Kidney (tissue), 14 donors: ENCODE measurements around the gene RFT1. TPM values are rescaled to one million over a fixed set of nuclear protein-coding genes. Genes with fewer than 3 reads are reported as not detected.

Source experiments
- DNase-seq, 5 donors: peaks; one replicate each; pipeline ENCODE4 v3.0.0-alpha.2; 2013 to 2020
- FAIRE-seq: peaks from 2 replicates; lab custom pipeline; 2012; peaks lifted over from hg19 to GRCh38; lab: Jason Lieb, UNC
- H3K27ac ChIP-seq, 2 donors: one replicate each; pipeline ENCODE4 v1.7.0; 2013; ENCODE audit warnings: low read depth in 2 of 2, low read length in 2 of 2, inconsistent platforms in 1 of 2
- H3K27me3 ChIP-seq: one replicate; pipeline ENCODE4 v1.7.1; 2013; ENCODE audit warnings: low read length, inconsistent platforms; ENCODE audit not compliant: control insufficient read depth, insufficient read depth
- H3K36me3 ChIP-seq, 3 donors: one replicate each; pipeline versions ENCODE4 v1.7.0 to v1.7.1; 2013; ENCODE audit warnings: low read length in 3 of 3, control low read depth in 1 of 3, inconsistent platforms in 1 of 3; ENCODE audit not compliant: insufficient read depth in 3 of 3, control insufficient read depth in 2 of 3
- H3K4me1 ChIP-seq, 3 donors: one replicate each; pipeline versions ENCODE4 v1.7.0 to v1.7.1; 2013; ENCODE audit warnings: low read length in 3 of 3, inconsistent platforms in 1 of 3, low read depth in 1 of 3; ENCODE audit not compliant: control insufficient read depth in 2 of 3, insufficient read depth in 2 of 3
- H3K4me3 ChIP-seq, 3 donors: one replicate each; pipeline versions ENCODE4 v1.7.0 to v1.8.1; 2013; ENCODE audit warnings: low read length in 3 of 3, control low read depth in 1 of 3, inconsistent platforms in 1 of 3
- H3K9ac ChIP-seq, 3 donors: one replicate each; pipeline versions ENCODE4 v1.7.0 to v1.7.1; 2013; ENCODE audit warnings: low read length in 3 of 3, control low read depth in 1 of 3, inconsistent platforms in 1 of 3
- H3K9me3 ChIP-seq, 3 donors: one replicate each; pipeline versions ENCODE4 v1.7.0 to v1.7.1; 2013; ENCODE audit warnings: low read length in 3 of 3, control low read depth in 1 of 3, inconsistent platforms in 1 of 3; ENCODE audit not compliant: control insufficient read depth in 2 of 3, insufficient read depth in 1 of 3
- CTCF ChIP-seq: IDR thresholded peaks from 3 replicates; pipeline ENCODE4 v1.5.1; 2012; ENCODE audit warnings: mild to moderate bottlenecking, moderate library complexity, borderline replicate concordance; ENCODE audit not compliant: insufficient read depth; ENCODE audit errors: extremely low read depth
- intact Hi-C: fragments of 100-400 bp; cut with DNase I; formaldehyde crosslinking; loops from one replicate; pipeline ENCODE4 v1.11.1; 2022
- polyA plus RNA-seq: library from polyadenylated mRNA; stranded (reverse); fragments of 350-450 nt; fragmentation: Illumina TruSeq; extraction: RNeasy Lipid Tissue Mini Kit (QIAGEN cat#74804); gene quantifications from one replicate; pipeline ENCODE4 v1.2.3, GENCODE V29; 2014; ENCODE audit warnings: low read depth, low replicate concordance; ENCODE audit not compliant: insufficient read depth
- total RNA-seq: library from RNA; stranded (reverse); fragmentation: NEBNext Ultra II Directional; extraction: Animal tissue kit (Norgen Biotek cat#: 25700); gene quantifications from one replicate; pipeline ENCODE4 v1.2.1, GENCODE V29; 2021
- donor health status: control.
- donor health status: control.
- donor health status: control.
- donor health status: control.
- donor health status: control.
- donor health status: DM: yes; HTN: yes; CAD: no.
- donor health status: Normal renal cell carcinoma (clear cell type).

RFT1 gene
- total and polyA plus RNA-seq, 2 donors from 2014 or later = 14.7 to 22.8 TPM

DNA sequence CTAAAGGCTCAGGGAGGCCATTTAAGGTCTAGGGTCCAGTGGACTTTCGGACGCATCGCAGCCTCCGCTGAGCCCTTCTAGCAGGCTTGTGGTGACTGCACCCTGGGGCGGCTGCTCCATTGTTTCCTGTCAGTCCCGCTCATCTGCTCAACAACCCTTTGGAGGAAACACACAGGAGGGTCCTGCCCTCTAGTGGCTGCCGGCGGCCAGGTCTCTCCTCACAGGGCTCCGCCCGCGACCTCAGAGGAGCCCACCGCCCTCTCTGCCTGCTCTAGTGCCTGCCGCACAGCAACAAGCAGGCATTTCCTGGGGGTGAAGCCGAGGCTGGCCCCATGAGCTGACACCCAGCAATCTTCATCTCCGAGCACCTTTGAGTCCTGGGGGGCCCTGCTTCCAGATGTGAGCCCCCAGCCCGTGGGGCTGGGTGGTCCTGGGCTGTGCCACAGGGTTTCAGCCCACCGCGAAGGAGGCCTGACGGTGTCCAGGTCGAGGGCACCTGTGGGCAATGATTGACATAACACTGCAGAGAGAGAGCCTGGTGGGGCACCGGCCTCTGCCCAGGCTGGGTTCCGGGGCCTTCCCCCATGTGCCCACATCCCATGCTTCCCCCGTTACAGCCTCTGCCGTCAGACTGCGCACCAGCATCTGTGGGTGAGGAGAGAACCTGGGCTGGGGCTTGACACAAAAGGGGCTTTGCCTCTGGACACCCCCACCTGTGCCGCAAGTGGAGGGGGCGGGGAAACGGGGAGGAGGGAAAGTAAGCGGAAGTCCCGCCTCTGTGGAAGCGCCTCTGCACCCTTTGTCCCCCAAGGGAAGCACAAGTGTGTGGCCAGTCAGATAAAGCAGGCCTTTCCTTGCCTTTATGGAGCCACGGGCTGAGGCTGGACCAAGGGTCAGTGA, 57.3 kb downstream of the RFT1 start:
- H3K27me3 ChIP-seq = no peaks in the 10 kb centered on the region
- DNase-seq (peak; percentile 84 to 91 (median 91)), FAIRE-seq (no peak)
- H3K9me3 ChIP-seq = no peaks in the 10 kb centered on the region
- peak; percentile 83 for TF ChIP-seq CTCF
- H3K4me3 ChIP-seq = peak overlapping the region; percentile 40 to 94 (median 75)
- H3K9ac ChIP-seq = peak overlapping the region in 2 of 3 donors; percentile 73 to 78
- no peaks in the 10 kb centered on the region for H3K36me3 ChIP-seq
- H3K27ac ChIP-seq = peak overlapping the region in 1 of 2 donors; percentile 48
- intact Hi-C loops = no loop called here
- peaks cover 0 to 9% (median 0%) of the 10 kb centered on the region in 3 donors for H3K4me1 ChIP-seq

DNA sequence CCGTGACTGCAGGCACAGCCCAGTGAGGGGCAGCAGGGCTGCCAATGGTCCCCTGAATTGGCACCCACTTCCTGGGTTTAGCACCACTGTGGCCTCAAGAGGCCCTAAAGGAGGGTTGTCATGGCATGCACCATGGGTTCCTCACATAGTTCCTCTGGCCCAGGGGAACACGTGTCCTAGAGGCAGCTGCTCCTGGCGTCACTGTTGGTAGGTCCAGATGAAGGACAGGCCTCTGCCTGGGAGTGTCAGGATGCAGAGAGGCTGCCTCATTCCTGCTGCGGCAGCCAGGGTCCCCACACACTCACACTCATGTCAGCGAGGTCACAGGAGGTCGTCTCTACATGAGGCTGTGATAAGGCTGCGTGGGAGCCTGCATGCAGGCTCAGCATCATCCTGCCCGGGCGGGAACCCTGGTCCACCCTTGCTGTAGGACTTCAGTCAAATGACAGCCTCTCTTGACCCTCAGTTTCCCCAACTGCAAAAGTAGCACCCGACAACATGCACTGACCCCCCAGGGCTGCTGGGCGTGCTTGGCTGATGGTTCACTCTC, 58.3 kb downstream of the RFT1 start:
- H3K27ac ChIP-seq = no peak overlapping the region
- H3K27me3 ChIP-seq = no peaks in the 10 kb centered on the region
- H3K36me3 ChIP-seq = no peaks in the 10 kb centered on the region
- peaks cover 0 to 9% (median 0%) of the 10 kb centered on the region in 3 donors for H3K4me1 ChIP-seq
- H3K4me3 ChIP-seq = peak overlapping the region in 2 of 3 donors; percentile 75 to 94
- TF ChIP-seq CTCF = no peak
- no peak for FAIRE-seq
- H3K9me3 ChIP-seq = no peaks in the 10 kb centered on the region
- intact Hi-C loops = no loop called here
- H3K9ac ChIP-seq = peak overlapping the region in 2 of 3 donors; percentile 48 to 78
- no peak for DNase-seq

DNA sequence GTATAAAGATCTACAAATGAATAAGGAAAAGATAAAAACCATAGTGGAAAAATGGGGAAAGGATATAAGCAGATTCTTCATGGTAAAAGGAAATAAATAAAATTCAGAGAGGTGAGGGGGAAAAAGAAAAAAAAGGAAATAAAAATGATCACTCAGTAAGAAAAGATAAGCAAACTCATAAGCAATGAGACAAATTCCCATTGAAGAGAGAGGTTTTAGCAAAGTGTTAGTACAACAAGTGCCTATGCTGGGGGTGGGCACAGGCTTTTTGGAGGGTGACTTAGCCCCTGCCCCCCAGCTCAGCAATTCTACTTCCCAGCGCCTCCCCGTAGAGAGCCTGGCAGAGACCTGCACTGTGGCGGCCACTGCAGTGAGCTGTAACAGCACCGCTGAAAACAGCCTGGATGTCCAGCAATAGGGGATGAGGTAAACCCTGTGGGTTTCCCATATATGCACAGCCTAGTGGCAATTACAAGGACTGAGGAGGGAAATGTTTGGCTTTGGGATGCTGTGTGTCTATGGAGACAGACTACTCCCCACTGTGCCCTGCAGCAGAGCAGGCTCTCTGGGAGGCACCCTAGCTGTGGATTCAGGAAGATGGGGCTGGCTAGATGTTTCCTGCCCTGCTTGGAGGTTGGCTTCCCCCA, 60.7 kb downstream of the RFT1 start:
- FAIRE-seq (no peak), DNase-seq (no peak)
- Histone ChIP-seq H3K9me3 (no peaks in the 10 kb centered on the region), H3K36me3 (no peaks in the 10 kb centered on the region), H3K4me1 (peaks cover 0 to 8% (median 0%) of the 10 kb centered on the region in 3 donors), H3K9ac (no peak overlapping the region), H3K27me3 (no peaks in the 10 kb centered on the region), H3K27ac (no peak overlapping the region), H3K4me3 (no peak overlapping the region)
- intact Hi-C loops = no loop called here
- TF ChIP-seq CTCF = no peak
